ENCODE data around the gene SLC25A21.
"Not testable (repeated sequence)": the region's sequence is repeated elsewhere in the genome, so short reads cannot be mapped to it uniquely, and the experiment has no call there.

Gene SLC25A21

GRCh38 chr14:36928432-36928831, 244.0 kb downstream of the SLC25A21 start:
- Histone ChIP-seq H3K4me1 (ENCODE audit: control insufficient read depth, insufficient read depth, low read length) (no peaks in the 10 kb centered on the region), H3K27ac (ENCODE audit: low read depth, low read length) (no peak overlapping the region), H3K9ac (ENCODE audit: low read length) (no peak overlapping the region), H3K36me3 (ENCODE audit: control insufficient read depth, insufficient read depth, low read length) (no peaks in the 10 kb centered on the region), H3K4me3 (ENCODE audit: low read length) (no peak overlapping the region), H3K27me3 (ENCODE audit: control insufficient read depth, insufficient read depth, low read length) (no peaks in the 10 kb centered on the region)

GRCh38 chr14:36925094-36925493, 247.3 kb downstream of the SLC25A21 start:
- no peaks in the 10 kb centered on the region for H3K36me3 ChIP-seq (ENCODE audit: control insufficient read depth, insufficient read depth, low read length)
- no peak overlapping the region for H3K4me3 ChIP-seq (ENCODE audit: low read length)
- H3K4me1 ChIP-seq (ENCODE audit: control insufficient read depth, insufficient read depth, low read length), result no peaks in the 10 kb centered on the region
- H3K27ac ChIP-seq (ENCODE audit: low read depth, low read length), result no peak overlapping the region
- H3K27me3 ChIP-seq (ENCODE audit: control insufficient read depth, insufficient read depth, low read length), result no peaks in the 10 kb centered on the region
- no peak overlapping the region for H3K9ac ChIP-seq (ENCODE audit: low read length)

- no peak overlapping the region for H3K9ac ChIP-seq (ENCODE audit: low read length)
- H3K27me3 ChIP-seq (ENCODE audit: control insufficient read depth, insufficient read depth, low read length), result no peaks in the 10 kb centered on the region
- H3K36me3 ChIP-seq (ENCODE audit: control insufficient read depth, insufficient read depth, low read length), result no peaks in the 10 kb centered on the region
- H3K4me1 ChIP-seq (ENCODE audit: control insufficient read depth, insufficient read depth, low read length), result no peaks in the 10 kb centered on the region
- H3K27ac ChIP-seq (ENCODE audit: low read depth, low read length), result no peak overlapping the region
- no peak overlapping the region for H3K4me3 ChIP-seq (ENCODE audit: low read length)
Observed at GRCh38 chr14:36916668-36917067, 255.7 kb downstream of the SLC25A21 start.

- Histone ChIP-seq H3K9ac (ENCODE audit: low read length) (no peak overlapping the region), H3K27me3 (ENCODE audit: control insufficient read depth, insufficient read depth, low read length) (no peaks in the 10 kb centered on the region), H3K4me1 (ENCODE audit: control insufficient read depth, insufficient read depth, low read length) (no peaks in the 10 kb centered on the region), H3K4me3 (ENCODE audit: low read length) (no peak overlapping the region), H3K36me3 (ENCODE audit: control insufficient read depth, insufficient read depth, low read length) (no peaks in the 10 kb centered on the region), H3K27ac (ENCODE audit: low read depth, low read length) (no peak overlapping the region)
Observed at GRCh38 chr14:36915081-36915480, 257.3 kb downstream of the SLC25A21 start.

GRCh38 chr14:36910578-36910977, 261.8 kb downstream of the SLC25A21 start:
- Histone ChIP-seq H3K27ac (ENCODE audit: low read depth, low read length) (no peak overlapping the region), H3K9ac (ENCODE audit: low read length) (no peak overlapping the region), H3K27me3 (ENCODE audit: control insufficient read depth, insufficient read depth, low read length) (no peaks in the 10 kb centered on the region), H3K4me3 (ENCODE audit: low read length) (no peak overlapping the region), H3K4me1 (ENCODE audit: control insufficient read depth, insufficient read depth, low read length) (no peaks in the 10 kb centered on the region), H3K36me3 (ENCODE audit: control insufficient read depth, insufficient read depth, low read length) (no peaks in the 10 kb centered on the region)

GRCh38 chr14:36905272-36905888, 267.0 kb downstream of the SLC25A21 start:
- H3K27ac ChIP-seq (ENCODE audit: low read depth, low read length), result no peak overlapping the region
- H3K4me3 ChIP-seq (ENCODE audit: low read length), result no peak overlapping the region
- H3K9ac ChIP-seq (ENCODE audit: low read length), result no peak overlapping the region
- no peaks in the 10 kb centered on the region for H3K27me3 ChIP-seq (ENCODE audit: control insufficient read depth, insufficient read depth, low read length)
- no peaks in the 10 kb centered on the region for H3K4me1 ChIP-seq (ENCODE audit: control insufficient read depth, insufficient read depth, low read length)
- H3K36me3 ChIP-seq (ENCODE audit: control insufficient read depth, insufficient read depth, low read length), result no peaks in the 10 kb centered on the region

- Histone ChIP-seq H3K36me3 (ENCODE audit: control insufficient read depth, insufficient read depth, low read length) (no peaks in the 10 kb centered on the region), H3K27me3 (ENCODE audit: control insufficient read depth, insufficient read depth, low read length) (no peaks in the 10 kb centered on the region), H3K9ac (ENCODE audit: low read length) (no peak overlapping the region), H3K4me3 (ENCODE audit: low read length) (no peak overlapping the region), H3K4me1 (ENCODE audit: control insufficient read depth, insufficient read depth, low read length) (no peaks in the 10 kb centered on the region), H3K27ac (ENCODE audit: low read depth, low read length) (no peak overlapping the region)
Observed at GRCh38 chr14:36901861-36902260, 270.5 kb downstream of the SLC25A21 start.

- no peak overlapping the region for H3K9ac ChIP-seq (ENCODE audit: low read length)
- no peaks in the 10 kb centered on the region for H3K4me1 ChIP-seq (ENCODE audit: control insufficient read depth, insufficient read depth, low read length)
- no peaks in the 10 kb centered on the region for H3K36me3 ChIP-seq (ENCODE audit: control insufficient read depth, insufficient read depth, low read length)
Observed at GRCh38 chr14:36900846-36901245, 271.6 kb downstream of the SLC25A21 start.

GRCh38 chr14:36896300-36896699, 276.1 kb downstream of the SLC25A21 start:
- not testable (repeated sequence) for H3K4me3 ChIP-seq (ENCODE audit: low read length); H3K27me3 ChIP-seq (ENCODE audit: control insufficient read depth, insufficient read depth, low read length); H3K27ac ChIP-seq (ENCODE audit: low read depth, low read length); H3K36me3 ChIP-seq (ENCODE audit: control insufficient read depth, insufficient read depth, low read length); H3K4me1 ChIP-seq (ENCODE audit: control insufficient read depth, insufficient read depth, low read length); H3K9ac ChIP-seq (ENCODE audit: low read length)

More at GRCh38 chr14:36900846-36901245, 271.6 kb downstream of the SLC25A21 start:
- Histone ChIP-seq H3K4me3 (ENCODE audit: low read length) (no peak overlapping the region), H3K27me3 (ENCODE audit: control insufficient read depth, insufficient read depth, low read length) (no peaks in the 10 kb centered on the region), H3K27ac (ENCODE audit: low read depth, low read length) (no peak overlapping the region)

- Histone ChIP-seq H3K36me3 (ENCODE audit: control insufficient read depth, insufficient read depth, low read length) (no peaks in the 10 kb centered on the region), H3K27ac (ENCODE audit: low read depth, low read length) (no peak overlapping the region), H3K4me1 (ENCODE audit: control insufficient read depth, insufficient read depth, low read length) (no peaks in the 10 kb centered on the region), H3K27me3 (ENCODE audit: control insufficient read depth, insufficient read depth, low read length) (no peaks in the 10 kb centered on the region), H3K4me3 (ENCODE audit: low read length) (no peak overlapping the region), H3K9ac (ENCODE audit: low read length) (no peak overlapping the region)
Observed at GRCh38 chr14:36884049-36884448, 288.4 kb downstream of the SLC25A21 start.

GRCh38 chr14:36880276-36880675, 292.1 kb downstream of the SLC25A21 start:
- Histone ChIP-seq H3K9ac (ENCODE audit: low read length) (no peak overlapping the region), H3K27me3 (ENCODE audit: control insufficient read depth, insufficient read depth, low read length) (no peaks in the 10 kb centered on the region), H3K4me3 (ENCODE audit: low read length) (no peak overlapping the region), H3K36me3 (ENCODE audit: control insufficient read depth, insufficient read depth, low read length) (no peaks in the 10 kb centered on the region), H3K27ac (ENCODE audit: low read depth, low read length) (no peak overlapping the region), H3K4me1 (ENCODE audit: control insufficient read depth, insufficient read depth, low read length) (no peaks in the 10 kb centered on the region)

- no peaks in the 10 kb centered on the region for H3K4me1 ChIP-seq (ENCODE audit: control insufficient read depth, insufficient read depth, low read length)
- no peak overlapping the region for H3K4me3 ChIP-seq (ENCODE audit: low read length)
- no peaks in the 10 kb centered on the region for H3K36me3 ChIP-seq (ENCODE audit: control insufficient read depth, insufficient read depth, low read length)
- H3K27me3 ChIP-seq (ENCODE audit: control insufficient read depth, insufficient read depth, low read length), result no peaks in the 10 kb centered on the region
- no peak overlapping the region for H3K27ac ChIP-seq (ENCODE audit: low read depth, low read length)
- H3K9ac ChIP-seq (ENCODE audit: low read length), result no peak overlapping the region
Observed at GRCh38 chr14:36879558-36879957, 292.8 kb downstream of the SLC25A21 start.

- no peaks in the 10 kb centered on the region for H3K4me1 ChIP-seq (ENCODE audit: control insufficient read depth, insufficient read depth, low read length)
- no peak overlapping the region for H3K27ac ChIP-seq (ENCODE audit: low read depth, low read length)
- no peaks in the 10 kb centered on the region for H3K36me3 ChIP-seq (ENCODE audit: control insufficient read depth, insufficient read depth, low read length)
- no peak overlapping the region for H3K9ac ChIP-seq (ENCODE audit: low read length)
- no peaks in the 10 kb centered on the region for H3K27me3 ChIP-seq (ENCODE audit: control insufficient read depth, insufficient read depth, low read length)
- H3K4me3 ChIP-seq (ENCODE audit: low read length), result no peak overlapping the region
Observed at GRCh38 chr14:36874396-36875138, 297.8 kb downstream of the SLC25A21 start.
